Endodermal cell (in vitro differentiated cells): ENCODE measurements around the gene KRT6A. TPM values are rescaled to one million over a fixed set of nuclear protein-coding genes. Genes with fewer than 3 reads are reported as not detected.

Experiments
- DNase-seq: peaks from one replicate; pipeline ENCODE4 v3.0.0-alpha.2; 2017
- H3K27ac ChIP-seq: 2 replicates; pipeline ENCODE4 v1.5.1; 2013; ENCODE audit warnings: mild to moderate bottlenecking, low read depth, low read length, moderate library complexity
- H3K27me3 ChIP-seq: 2 replicates; pipeline ENCODE4 v1.6.1; 2013; ENCODE audit warnings: mild to moderate bottlenecking, low read length, moderate library complexity; ENCODE audit not compliant: insufficient read depth, control insufficient read depth, poor library complexity, severe bottlenecking
- H3K36me3 ChIP-seq: 2 replicates; pipeline ENCODE4 v1.7.0; 2013; ENCODE audit warnings: mild to moderate bottlenecking, low read length, moderate library complexity; ENCODE audit not compliant: control insufficient read depth, insufficient read depth
- H3K4me1 ChIP-seq: one replicate; pipeline ENCODE4 v1.7.0; 2013; ENCODE audit warnings: low read length; ENCODE audit not compliant: control insufficient read depth, insufficient read depth
- H3K4me3 ChIP-seq: 2 replicates; pipeline ENCODE4 v1.5.1; 2013; ENCODE audit warnings: mild to moderate bottlenecking, low read length, moderate library complexity
- H3K9ac ChIP-seq: 2 replicates; pipeline ENCODE4 v1.6.1; 2013; ENCODE audit warnings: mild to moderate bottlenecking, low read length, moderate library complexity; ENCODE audit not compliant: poor library complexity, severe bottlenecking; ENCODE audit errors: extremely low read depth
- H3K9me3 ChIP-seq: 2 replicates; pipeline ENCODE4 v1.6.1; 2013; ENCODE audit warnings: mild to moderate bottlenecking, low read length, moderate library complexity; ENCODE audit not compliant: control insufficient read depth
- H3K27ac Mint-ChIP-seq: 2 replicates; pipeline ENCODE4 v1.8.0; 2020; ENCODE audit warnings: mixed read lengths
- H3K27me3 Mint-ChIP-seq: 2 replicates; pipeline ENCODE4 v1.8.0; 2021; ENCODE audit warnings: mild to moderate bottlenecking, mixed read lengths; ENCODE audit not compliant: insufficient read depth
- H3K36me3 Mint-ChIP-seq: 2 replicates; pipeline ENCODE4 v1.8.0; 2020; ENCODE audit warnings: low read depth, mixed read lengths
- H3K4me1 Mint-ChIP-seq: 2 replicates; pipeline ENCODE4 v1.8.0; 2020; ENCODE audit warnings: mixed read lengths
- H3K4me3 Mint-ChIP-seq: 2 replicates; pipeline ENCODE4 v1.8.0; 2020; ENCODE audit warnings: mild to moderate bottlenecking, moderate library complexity, mixed read lengths
- H3K9me3 Mint-ChIP-seq: 2 replicates; pipeline ENCODE4 v1.8.0; 2020; ENCODE audit warnings: mild to moderate bottlenecking, mixed read lengths
- WGBS, 2 experiments: methylation state at CpG; one replicate each; pipeline versions ENCODE4 v1.1.5 to v1.1.7; 2013; ENCODE audit warnings: missing lambda C conversion rate in 2 of 2, mixed read lengths in 1 of 2; ENCODE audit not compliant: insufficient coverage in 1 of 2, insufficient read length in 1 of 2; 5-methylcytosine and 5-hydroxymethylcytosine counted together
- total RNA-seq, 2 donors: library from RNA; stranded (reverse); fragmentation: NEBNext Ultra II Directional in 1 of 2; extraction: Animal tissue kit (Norgen Biotek cat#: 25700) in 1 of 2; gene quantifications; 2 replicates in 1 of 2; 3 replicates in 1 of 2; pipeline ENCODE4 v1.2.1, GENCODE V29; 2021
- TF ChIP-seq, protein P1 (sequence below): fragments of 200-600 bp; sonication (generic); conservative IDR thresholded peaks from 2 replicates; pipeline ENCODE4 v1.5.0; 2021; ENCODE audit warnings: antibody characterized with exemption, mild to moderate bottlenecking

The KRT6A gene
- total RNA-seq, 2 donors from 2014 or later: not detected

DNA sequence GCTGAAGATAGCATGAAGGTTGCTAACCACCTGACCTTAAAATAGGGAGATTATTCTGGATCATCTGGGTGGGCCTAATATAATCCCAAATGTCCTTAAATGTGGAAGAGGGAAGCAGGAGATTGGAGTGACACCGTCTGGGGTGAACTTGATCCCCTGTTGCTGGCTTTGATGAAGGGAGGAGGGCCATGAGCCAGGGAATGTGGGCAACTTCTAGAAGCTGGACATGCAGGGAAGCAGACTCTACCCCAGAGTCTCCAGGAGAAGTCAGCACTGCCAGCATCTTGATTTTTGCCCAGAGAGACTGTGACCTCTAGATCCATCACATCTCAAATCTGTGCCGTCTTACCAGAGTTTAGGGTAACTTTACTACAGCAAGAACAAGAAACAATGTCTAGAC, 36.4 kb upstream of the KRT6A start:
- TF ChIP-seq, protein P1, sequence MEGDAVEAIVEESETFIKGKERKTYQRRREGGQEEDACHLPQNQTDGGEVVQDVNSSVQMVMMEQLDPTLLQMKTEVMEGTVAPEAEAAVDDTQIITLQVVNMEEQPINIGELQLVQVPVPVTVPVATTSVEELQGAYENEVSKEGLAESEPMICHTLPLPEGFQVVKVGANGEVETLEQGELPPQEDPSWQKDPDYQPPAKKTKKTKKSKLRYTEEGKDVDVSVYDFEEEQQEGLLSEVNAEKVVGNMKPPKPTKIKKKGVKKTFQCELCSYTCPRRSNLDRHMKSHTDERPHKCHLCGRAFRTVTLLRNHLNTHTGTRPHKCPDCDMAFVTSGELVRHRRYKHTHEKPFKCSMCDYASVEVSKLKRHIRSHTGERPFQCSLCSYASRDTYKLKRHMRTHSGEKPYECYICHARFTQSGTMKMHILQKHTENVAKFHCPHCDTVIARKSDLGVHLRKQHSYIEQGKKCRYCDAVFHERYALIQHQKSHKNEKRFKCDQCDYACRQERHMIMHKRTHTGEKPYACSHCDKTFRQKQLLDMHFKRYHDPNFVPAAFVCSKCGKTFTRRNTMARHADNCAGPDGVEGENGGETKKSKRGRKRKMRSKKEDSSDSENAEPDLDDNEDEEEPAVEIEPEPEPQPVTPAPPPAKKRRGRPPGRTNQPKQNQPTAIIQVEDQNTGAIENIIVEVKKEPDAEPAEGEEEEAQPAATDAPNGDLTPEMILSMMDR: no peak
- Histone ChIP-seq H3K27ac (no peak overlapping the region), H3K9ac (no peak overlapping the region), H3K4me1 (no peaks in the 10 kb centered on the region), H3K4me3 (no peak overlapping the region), H3K27me3 (no peaks in the 10 kb centered on the region), H3K9me3 (no peaks in the 10 kb centered on the region), H3K36me3 (no peaks in the 10 kb centered on the region)
- Mint-ChIP-seq H3K36me3 (no peaks in the 10 kb centered on the region), H3K9me3 (no peaks in the 10 kb centered on the region), H3K27me3 (peaks cover 2% of the 10 kb centered on the region), H3K27ac (no peak overlapping the region), H3K4me3 (no peak overlapping the region), H3K4me1 (no peaks in the 10 kb centered on the region)
- WGBS, 2 experiments: 84 to 100% methylated on average over 2 of the region's 2 CpGs
- DNase-seq: peak; percentile 10

DNA sequence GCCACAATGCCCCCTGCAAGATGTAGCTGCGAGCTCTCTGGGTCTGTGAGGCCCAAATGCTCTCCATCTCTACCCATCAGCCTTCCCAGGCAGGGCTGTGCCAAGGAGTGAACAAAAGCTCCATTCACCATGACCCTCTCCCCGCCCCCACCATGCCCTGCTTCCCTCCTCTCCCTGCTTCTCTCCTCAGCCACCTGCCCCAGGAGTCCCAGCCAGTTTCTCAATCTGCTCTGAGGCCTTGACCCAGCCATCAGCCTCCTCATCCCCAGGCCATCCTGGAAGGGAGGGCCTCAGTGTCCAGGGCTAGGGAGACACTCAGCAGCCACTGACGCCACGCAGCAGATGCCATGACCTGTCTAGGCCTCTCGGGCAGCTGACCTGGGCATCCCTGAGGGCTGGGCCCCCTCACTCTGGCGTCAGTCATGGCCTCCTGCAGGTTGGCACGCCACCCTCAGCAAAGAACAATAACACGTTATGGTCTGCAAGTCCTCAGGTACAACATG, 35.6 kb upstream of the KRT6A start:
- Histone ChIP-seq H3K9ac (no peak overlapping the region), H3K4me3 (no peak overlapping the region), H3K36me3 (no peaks in the 10 kb centered on the region), H3K4me1 (no peaks in the 10 kb centered on the region), H3K27ac (no peak overlapping the region), H3K9me3 (no peaks in the 10 kb centered on the region), H3K27me3 (no peaks in the 10 kb centered on the region)
- WGBS, 2 experiments: 84 to 97% methylated on average over 6 to 8 of the region's 8 CpGs
- no peaks in the 10 kb centered on the region for H3K9me3 Mint-ChIP-seq
- H3K36me3 Mint-ChIP-seq: no peaks in the 10 kb centered on the region
- TF ChIP-seq, protein P1: no peak
- DNase-seq: peak; percentile 29
- peaks cover 2% of the 10 kb centered on the region for H3K27me3 Mint-ChIP-seq
- H3K4me3 Mint-ChIP-seq: no peak overlapping the region
- no peaks in the 10 kb centered on the region for H3K4me1 Mint-ChIP-seq
- H3K27ac Mint-ChIP-seq: no peak overlapping the region

DNA sequence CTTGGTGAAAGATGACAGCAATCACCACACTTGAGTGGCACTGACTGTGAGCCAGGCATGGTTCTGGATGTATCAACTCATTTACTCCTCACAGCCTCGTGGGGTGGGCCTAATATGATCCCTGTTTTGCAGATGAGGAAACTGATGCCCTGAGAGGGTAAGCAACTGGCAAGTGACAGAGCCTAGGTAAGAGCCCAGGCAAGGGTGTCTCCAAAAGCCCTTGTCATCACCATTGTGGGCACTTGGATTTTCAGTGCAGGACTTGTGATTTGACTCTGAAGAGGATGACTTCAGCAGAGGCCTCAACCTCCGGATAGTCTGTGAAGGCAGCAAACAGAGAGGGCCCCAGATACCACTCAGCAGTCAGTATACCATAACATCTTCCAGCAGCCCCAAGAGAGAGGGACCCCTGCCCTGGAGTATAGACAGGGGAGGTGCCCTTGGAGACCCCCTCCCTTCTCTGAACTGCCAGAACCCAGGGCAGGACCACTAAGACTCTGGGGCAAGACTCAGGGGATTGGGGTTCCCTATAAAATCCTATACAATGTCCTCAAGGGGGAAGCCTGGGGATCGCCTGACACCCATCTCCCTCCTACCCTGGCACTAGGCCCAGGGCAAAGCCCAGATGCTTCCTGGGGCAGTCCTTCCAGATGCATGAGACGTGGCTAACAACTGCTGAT, 34.2 kb upstream of the KRT6A start:
- TF ChIP-seq, protein P1: no peak
- Histone ChIP-seq H3K9me3 (no peaks in the 10 kb centered on the region), H3K4me1 (no peaks in the 10 kb centered on the region), H3K36me3 (no peaks in the 10 kb centered on the region), H3K27ac (no peak overlapping the region), H3K4me3 (no peak overlapping the region), H3K27me3 (no peaks in the 10 kb centered on the region), H3K9ac (no peak overlapping the region)
- peak; percentile 21 for DNase-seq
- WGBS, 2 experiments: 63 to 100% methylated on average over 1 to 4 of the region's 4 CpGs
- Mint-ChIP-seq H3K27ac (no peak overlapping the region), H3K9me3 (no peaks in the 10 kb centered on the region), H3K27me3 (peaks cover 2% of the 10 kb centered on the region), H3K4me3 (no peak overlapping the region), H3K36me3 (no peaks in the 10 kb centered on the region), H3K4me1 (peaks cover 5% of the 10 kb centered on the region)
